NCI-H510A (cell line): ENCODE data around the gene MBD3L2B.

Experiments used
- DNase-seq: peaks from one replicate; lab custom pipeline; 2025; lab: John Stamatoyannopoulos, UW

Gene MBD3L2B

DNA sequence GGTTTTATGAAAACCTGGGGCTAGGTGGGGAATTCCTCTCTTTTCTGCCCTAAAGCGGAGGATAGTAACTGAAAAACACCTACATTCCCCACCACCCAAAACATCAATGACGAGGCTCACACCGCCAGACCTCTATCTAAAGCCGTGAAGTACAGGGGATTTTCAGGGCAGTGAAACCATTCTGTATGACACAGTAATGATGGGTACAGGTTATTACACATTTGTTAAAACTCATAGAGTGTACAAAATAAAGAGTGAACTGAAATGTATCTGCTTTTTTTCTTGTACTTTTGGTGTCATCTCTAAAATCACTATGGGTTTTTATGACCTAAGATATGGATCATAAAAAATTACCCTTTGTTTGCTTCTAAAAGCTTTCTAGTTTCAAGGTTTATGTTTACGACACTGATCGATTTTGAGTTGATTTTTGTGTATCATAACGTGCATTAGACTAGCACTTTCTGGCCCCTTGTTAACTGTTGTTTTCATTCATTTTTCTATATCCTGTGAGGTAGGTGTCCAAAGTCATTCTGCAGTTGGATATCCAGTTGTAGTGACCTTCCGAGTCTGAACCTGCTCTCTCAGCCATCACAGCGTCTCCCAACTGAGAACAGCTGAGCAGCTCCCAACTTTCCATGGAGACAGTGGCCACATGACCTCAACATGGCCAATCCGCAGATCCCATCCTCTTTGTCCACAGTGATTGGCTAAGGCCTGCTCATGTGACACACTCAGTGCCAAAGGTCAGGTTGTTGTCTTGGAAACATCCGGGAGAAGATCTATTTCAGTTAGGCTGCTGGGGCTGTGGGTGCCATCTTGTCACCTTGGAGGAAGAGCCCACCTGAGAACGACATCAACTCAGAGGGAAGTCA lies 10.3 kb downstream of the MBD3L2B start:
- no peak for DNase-seq

DNA sequence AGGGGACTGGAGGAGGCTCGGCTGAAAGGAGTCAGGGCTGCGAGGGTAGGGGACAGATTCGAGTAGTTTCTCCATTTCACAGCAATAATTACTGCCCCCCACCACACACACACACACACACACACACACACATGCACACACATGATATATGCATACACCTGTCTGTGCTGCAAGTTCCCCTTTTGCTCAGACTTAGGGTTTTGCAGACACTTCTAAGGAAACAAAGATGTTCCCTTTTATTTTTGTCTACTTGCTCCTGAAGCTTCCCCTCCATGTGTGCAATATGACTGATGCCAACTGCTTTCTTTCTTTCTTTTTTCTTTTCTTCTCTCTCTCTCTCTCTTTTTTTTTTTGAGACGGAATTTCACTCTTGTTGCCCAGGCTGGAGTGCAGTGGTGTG lies 13.4 kb downstream of the MBD3L2B start:
- DNase-seq: no peak

DNA sequence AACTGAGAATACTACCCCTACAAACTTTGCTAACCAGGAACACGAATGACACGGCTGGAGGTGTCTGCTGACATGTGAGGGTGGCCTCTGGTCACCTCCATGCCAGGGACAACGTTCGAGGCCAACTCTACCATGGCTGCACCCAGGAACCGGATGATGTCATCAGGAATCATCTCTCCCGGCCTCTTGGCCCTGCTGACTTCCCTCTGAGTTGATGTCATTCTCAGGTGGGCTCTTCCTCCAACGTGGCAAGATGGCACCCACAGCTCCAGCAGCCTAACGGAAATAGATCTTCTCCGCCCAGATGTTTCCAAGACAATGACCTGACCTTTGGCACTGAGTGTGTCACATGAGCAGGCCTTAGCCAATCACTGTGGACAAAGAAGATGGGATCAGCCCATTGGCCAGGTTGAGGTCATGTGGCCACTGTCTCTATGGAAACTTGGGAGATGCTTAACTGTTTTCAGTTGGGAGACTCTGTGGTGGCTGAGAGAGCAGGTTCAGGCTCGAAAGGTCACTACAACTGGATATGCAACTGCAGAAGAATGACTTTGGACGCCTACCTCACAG lies 15.0 kb downstream of the MBD3L2B start:
- DNase-seq: no peak

DNA sequence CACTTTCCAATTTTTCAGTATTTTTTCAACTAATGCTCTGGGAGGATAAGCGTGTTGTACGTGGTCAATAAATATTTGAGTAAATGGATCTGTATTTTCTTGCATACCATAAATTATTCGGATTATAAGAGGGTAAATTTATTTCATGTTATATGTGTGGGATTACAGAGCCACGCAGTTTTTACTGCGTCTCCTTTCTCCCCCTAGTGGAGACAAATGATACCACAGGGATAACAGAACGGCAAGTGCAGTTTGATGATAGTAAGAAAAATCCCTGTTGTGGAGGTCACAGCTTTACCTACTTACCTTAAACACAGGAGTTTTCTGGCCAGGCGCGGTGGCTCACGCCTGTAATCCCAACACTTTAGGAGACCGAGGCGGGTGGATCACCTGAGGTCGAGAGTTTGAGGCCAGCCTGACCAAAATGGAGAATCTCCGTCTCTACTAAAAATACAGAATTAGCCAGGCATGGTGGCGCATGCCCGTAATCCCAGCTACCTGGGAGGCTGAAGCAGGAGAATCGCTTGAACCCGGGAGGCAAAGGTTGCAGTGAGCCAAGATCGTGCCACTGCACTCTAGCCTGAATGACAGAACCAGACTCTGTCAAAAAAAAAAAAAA lies 16.8 kb downstream of the MBD3L2B start:
- DNase-seq: no peak

DNA sequence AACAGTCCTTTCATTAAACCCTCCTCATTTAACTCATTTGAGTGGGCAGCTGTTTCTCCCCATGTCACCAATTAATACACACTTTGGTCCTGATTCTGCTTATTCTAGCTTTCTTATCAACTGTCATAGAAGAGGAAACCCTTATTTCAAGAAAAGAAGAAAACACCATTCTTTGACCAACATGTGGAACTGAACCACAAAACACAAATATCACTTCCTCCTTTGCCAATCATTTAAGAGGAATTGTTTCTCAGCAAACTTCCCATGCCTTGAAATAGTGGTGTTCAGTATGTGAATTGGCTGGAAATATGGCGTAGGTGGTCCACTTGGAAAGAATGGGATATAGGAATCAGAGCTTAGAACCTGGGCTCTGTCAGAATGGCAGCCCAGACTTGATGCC lies 20.4 kb downstream of the MBD3L2B start:
- DNase-seq: no peak

DNA sequence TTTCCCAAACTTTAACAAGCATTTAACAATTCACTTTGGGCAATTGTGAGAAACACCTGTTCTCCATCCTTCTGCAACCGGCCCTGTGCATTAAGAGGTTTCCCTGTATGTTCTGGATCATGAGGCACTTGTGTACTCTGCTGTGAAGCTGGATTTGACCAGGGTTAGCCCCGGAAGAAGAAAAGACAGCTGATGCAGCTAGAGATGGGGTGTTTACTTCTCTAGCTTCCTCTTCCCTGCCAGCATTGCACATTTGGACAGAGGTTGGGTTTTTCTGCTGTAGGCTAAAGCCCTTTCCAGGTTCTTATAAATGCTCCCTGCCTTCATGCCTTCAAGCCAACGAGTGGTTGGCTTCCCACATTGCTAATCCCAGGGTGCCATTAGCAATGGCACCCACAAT lies 20.9 kb downstream of the MBD3L2B start:
- no peak for DNase-seq

DNA sequence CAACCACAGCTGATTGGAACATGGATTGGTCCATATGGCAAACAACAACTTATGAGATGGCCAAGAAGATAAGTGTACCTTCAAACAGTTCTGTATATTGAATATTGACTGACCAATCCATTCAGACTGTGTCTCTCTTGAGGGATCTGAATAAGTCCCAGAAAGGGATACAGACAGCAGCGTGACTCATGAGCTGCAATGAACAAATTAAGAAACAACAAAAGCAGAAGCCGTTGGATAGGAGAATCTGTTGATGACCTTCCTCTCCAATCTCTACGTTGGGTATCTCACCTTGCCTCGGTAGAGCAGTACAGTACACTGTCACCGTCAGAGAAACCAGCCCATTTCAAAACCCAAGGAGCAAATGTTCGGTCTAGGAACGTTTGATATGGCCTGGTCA lies 21.3 kb downstream of the MBD3L2B start:
- DNase-seq: no peak

DNA sequence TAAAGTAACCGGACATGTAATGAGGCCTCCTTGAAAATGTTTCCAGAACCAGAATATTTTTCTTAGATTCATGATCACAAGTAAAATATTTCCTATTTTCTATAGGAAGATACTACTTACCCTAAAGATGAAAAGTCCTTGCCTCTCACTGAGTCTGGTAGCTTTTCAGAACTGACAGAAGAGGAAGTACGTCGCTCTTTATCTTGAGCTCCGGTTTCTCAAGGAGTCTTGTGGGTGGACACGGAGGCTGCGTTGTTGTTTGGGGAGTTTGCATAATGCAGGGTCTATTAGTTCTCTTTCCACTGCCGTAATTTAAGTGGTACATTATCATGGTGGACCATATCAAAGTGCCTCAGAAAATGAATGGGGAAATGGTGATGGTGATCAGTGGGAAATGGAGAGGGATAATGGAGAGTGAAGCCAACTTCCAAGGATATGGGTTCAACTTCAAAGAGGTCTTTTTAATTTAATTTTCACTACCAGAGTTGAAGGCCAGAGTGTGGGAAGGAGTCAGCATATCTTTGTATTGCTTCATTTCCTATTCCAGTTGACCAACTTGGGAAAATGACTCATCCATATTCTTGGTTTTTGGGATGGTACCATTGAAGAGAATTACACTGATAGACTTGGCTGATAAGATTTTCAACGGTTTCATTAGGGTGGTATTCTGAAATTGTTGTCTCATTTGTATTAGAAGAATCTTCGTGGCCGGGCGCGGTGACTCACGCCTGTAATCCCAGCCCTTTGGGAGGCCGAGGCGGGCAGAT lies 23.4 kb downstream of the MBD3L2B start:
- no peak for DNase-seq

DNA sequence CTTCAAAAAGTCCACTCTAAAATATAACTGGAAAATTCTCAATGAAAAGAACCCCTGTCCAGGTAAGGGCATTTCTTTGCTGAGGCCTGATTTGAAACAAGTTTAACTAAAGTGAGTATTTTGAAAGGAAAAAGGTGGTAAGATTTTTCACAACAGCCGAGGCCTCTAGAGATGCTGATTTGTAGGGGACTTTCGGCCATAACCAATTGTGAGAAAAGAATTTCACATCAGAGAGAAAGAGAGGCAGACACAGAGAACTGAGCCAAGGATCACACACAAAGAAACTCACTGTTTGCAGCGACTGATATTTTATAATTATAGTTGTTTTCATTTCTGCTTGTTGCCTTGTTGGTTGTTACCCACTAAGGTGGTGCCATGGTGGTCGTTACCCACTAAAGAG lies 24.4 kb downstream of the MBD3L2B start:
- DNase-seq: no peak

DNA sequence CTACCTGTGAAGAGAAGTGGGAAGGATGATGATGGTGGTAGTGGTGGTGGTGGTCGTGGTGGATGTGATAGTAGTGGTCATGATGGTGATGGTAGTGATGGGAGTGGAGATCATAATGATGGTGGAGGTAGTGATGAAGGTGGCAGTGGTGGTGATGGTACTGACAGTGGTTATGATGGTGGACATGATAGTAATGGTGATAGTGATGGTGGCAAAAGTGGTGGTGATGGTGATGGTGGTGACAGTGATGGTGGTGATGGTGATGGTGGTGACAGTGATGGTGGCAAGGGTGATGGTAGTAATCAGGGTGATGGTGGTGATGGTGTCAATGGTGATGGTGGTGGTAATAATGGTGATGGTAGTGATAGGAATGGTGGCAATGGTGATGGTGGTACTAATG lies 26.2 kb downstream of the MBD3L2B start:
- DNase-seq: no peak

DNA sequence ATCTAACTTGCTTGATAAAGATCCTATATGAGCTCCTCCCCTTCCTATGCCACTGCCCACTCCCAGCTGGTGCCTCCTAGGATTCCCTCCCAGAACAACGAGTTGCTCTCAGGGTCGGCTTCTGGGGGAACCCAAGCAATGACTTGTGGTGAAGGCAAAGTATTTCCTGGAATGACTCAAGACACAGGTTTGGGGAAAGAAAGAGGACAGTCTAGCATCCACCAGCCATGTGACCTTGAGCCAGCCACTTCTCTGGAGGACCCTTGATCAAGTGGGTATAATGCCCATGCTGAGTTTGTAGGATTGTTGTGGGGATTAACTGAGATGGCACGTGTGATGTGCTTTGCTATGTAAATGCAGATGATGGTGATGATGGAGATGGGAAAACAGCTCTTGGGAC lies 33.0 kb downstream of the MBD3L2B start:
- DNase-seq: no peak

DNA sequence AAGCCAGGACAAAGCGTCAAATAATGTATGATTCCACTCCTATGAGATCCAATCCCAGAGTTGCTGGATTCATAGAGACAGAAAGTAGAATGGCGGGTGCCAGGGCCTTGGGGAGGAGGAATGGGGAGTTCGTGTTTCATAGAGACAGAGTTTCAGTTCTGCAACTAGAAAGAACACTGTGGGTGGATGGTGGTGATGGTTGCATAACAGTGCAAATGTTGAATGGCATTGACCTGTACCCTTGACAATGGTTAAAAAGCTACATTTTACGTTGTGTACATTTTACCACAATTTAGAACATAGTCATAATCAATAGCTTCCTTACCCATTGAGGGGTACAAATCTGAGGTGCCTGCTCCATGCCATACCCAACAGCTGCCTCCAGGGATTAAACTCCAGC lies 33.4 kb downstream of the MBD3L2B start:
- no peak for DNase-seq

DNA sequence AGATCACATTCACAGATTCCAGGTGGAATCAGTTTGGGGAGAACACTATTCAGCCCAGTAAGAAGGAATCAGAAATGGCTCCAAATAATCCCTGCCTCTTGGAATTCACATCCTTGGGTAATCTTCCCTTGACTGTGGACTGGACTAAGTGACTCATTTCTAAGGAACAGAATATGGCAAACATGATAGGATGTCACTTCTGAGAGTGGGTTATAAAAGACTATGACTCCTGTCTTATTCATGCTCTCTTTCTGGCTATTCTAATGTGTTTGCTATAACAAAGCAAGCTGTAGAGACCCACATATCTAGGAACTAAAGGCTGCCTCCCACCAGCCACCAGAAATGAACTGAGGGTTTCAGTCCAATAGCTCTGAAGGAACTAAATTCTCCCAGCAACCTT lies 37.8 kb downstream of the MBD3L2B start:
- no peak for DNase-seq

DNA sequence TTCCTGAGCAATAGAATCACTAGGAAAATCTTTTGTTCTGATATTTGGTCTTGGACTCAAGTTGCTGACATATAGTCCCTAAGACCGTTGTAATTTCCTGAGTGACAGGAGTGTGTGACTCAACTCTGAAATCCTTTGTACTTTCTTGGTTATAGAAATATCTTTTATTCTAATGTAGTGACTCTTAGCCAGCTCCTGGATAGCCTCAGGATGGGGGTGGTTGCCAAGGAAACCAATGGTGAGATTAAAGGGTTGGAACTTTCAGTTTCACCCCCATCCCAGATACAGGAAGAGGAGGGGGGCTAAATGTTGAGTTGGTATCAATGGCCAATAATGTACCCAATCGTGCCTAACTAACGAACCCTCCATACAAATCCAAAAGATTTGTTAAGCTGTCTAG lies 41.8 kb downstream of the MBD3L2B start:
- DNase-seq: no peak

DNA sequence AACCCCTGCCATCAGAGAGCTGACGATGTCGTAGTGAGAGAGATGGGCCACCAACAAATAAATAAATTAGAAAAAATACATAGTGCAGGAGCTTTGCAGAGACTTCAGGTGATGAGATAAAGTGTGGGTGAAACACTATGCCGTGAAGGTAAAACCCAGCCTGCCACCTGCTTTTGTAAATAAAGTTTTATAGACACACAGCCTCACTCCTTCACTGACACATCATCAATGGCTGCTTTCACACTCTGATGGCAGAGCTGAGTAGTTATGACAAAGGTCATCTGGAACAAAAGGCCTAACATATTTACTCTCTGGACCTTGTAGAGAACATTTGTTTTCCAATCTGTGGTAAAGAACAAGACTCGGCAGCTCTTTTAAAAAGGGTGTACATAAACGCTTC lies 45.0 kb downstream of the MBD3L2B start:
- DNase-seq: no peak

DNA sequence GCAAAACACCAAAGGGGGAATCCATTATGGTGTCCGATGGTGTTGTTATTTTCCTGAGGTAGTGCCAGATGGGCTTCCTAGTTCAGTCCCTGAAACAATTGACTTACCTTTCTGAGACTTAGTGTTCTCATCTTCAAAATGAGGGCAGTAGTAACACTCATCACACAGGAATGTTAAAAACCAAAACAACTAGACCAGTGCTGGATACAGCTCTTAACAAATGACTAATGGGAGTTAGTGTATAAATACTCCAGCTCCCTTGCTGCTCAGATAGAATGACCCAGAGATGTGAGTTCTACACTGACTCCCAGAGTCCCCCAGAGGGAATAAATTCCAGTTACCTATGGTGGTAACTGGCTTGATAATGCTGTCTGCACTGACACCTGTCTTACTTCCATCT lies 49.9 kb downstream of the MBD3L2B start:
- DNase-seq: no peak

DNA sequence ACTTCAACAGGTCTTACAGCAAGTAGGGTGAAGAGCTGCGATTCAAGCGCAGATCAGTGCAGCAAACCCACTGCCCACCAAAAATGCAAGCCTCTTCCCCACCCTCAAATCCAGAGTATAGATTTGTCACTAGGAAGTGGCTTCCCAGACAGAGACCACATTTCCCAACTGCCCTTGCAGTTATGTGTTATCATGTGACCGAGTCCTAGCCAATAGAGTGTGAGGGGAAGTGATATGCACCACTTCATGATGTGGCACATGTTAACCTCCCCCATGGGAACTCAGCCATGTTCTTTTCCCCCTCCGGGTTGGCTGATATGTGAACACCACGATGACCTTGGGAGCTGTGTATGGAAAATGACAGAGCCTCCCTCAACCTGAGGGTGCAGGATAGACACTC lies 50.8 kb downstream of the MBD3L2B start:
- no peak for DNase-seq

DNA sequence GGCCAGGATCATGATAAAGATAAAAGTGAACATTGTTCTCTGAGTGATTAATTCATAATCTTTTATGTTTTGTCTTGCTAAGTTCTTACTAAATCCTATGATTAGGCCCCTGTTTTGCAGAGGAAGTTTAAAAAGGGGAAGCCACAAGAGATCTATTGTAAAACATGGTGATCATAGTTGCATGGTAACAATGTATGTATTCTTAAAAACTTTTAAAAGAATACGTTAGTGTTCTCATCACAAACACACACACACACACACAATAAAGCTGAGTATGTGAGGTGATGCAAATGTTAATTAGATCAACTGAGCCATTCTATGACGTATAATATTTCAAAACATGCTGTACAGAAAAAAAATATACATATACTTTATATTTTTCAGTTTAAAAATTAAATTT lies 51.2 kb downstream of the MBD3L2B start:
- DNase-seq: no peak

DNA sequence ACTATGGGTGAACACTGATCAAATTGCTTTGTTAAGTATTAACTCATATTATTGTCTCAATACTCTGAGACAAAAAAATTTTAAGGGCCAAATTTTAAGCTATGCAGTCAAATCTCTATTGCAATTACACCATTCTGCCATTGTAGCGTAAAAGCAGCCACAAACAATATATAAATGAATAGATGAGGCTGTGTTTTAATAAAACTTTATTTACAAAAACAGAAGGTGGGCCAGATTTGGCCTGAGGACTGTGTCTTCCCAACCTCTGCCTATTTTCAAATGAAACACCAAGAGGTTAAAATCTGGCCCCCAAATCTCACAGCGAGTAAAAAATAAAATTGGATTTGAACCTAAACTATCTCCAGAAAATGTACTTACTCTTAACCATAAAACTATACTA lies 51.7 kb downstream of the MBD3L2B start:
- no peak for DNase-seq
